K562 (cell line): ENCODE data around the gene HMCN2. TPM values are rescaled to one million over a fixed set of nuclear protein-coding genes. Genes with fewer than 3 reads are reported as not detected.

Experiments used
- BRD4 ChIP-seq: fragments of 200-600 bp; sonication (generic); IDR thresholded peaks from 2 replicates; pipeline ENCODE4 v1.6.1; 2017; ENCODE audit warnings: inconsistent platforms
- EHMT2 ChIP-seq: fragments of 450-650 bp; IDR thresholded peaks from 2 replicates; pipeline ENCODE4 v1.6.1; 2018; ENCODE audit warnings: antibody characterized with exemption
- ETS2 ChIP-seq: IDR thresholded peaks from 2 replicates; pipeline ENCODE4 v1.6.1; 2016; ENCODE audit warnings: borderline replicate concordance, missing genetic modification characterization, mild to moderate bottlenecking, moderate library complexity, missing compliant biosample characterization; ENCODE audit not compliant: poor library complexity, severe bottlenecking
- ILK ChIP-seq: fragments of 450-650 bp; IDR thresholded peaks from 2 replicates; pipeline ENCODE4 v1.6.1; 2016; ENCODE audit warnings: missing genetic modification characterization, low read depth, mild to moderate bottlenecking, missing compliant biosample characterization, moderate library complexity, borderline replicate concordance
- KAT8 ChIP-seq: fragments of 450-650 bp; IDR thresholded peaks from 2 replicates; pipeline ENCODE4 v1.6.1; 2016; ENCODE audit warnings: low read depth, mild to moderate bottlenecking
- KDM1A ChIP-seq, 2 experiments: fragments of 450-650 bp; IDR thresholded peaks; 2 replicates each; pipeline ENCODE4 v1.6.1; 2016; ENCODE audit warnings: mild to moderate bottlenecking in 2 of 2
- LARP7 ChIP-seq: fragments of 450-650 bp; IDR thresholded peaks from 2 replicates; pipeline ENCODE4 v1.6.1; 2016
- NEUROD1 ChIP-seq: fragments of 150-350 bp; IDR thresholded peaks from 2 replicates; pipeline ENCODE4 v1.6.1; 2014; ENCODE audit warnings: borderline replicate concordance, low read length, low read depth; ENCODE audit not compliant: partially characterized antibody
- SP2 ChIP-seq: IDR thresholded peaks from 2 replicates; pipeline ENCODE4 v1.6.1; 2011; ENCODE audit warnings: mild to moderate bottlenecking, low read depth, low read length, moderate library complexity; ENCODE audit not compliant: poor library complexity, severe bottlenecking; ENCODE audit errors: extremely low read depth
- SREBF2 ChIP-seq: sonication (generic); formaldehyde crosslinking; IDR thresholded peaks from 2 replicates; pipeline ENCODE4 v1.4.0; 2020; ENCODE audit warnings: mild to moderate bottlenecking, missing genetic modification reagents
- SRF ChIP-seq, 2 experiments: fragments of 250-450, 450-650 bp in 1 of 2; sonication (Bioruptor Pico) in 1 of 2; sonication (generic) in 1 of 2; formaldehyde crosslinking; IDR thresholded peaks; 2 replicates each; pipeline versions ENCODE4 v1.5.0 to v1.5.1; 2020 to 2022; ENCODE audit warnings: mild to moderate bottlenecking in 1 of 2, missing genetic modification reagents in 1 of 2
- SRSF1 ChIP-seq: fragments of 200-400 bp; formaldehyde crosslinking; IDR thresholded peaks from 2 replicates; pipeline ENCODE4 v1.6.1; 2017; ENCODE audit warnings: mild to moderate bottlenecking, low read depth, low read length, moderate library complexity
- TAL1 ChIP-seq: fragments of 450-650 bp; IDR thresholded peaks from 2 replicates; pipeline ENCODE4 v1.6.1; 2016; ENCODE audit warnings: mild to moderate bottlenecking
- TBL1XR1 ChIP-seq, 2 experiments: IDR thresholded peaks; 2 replicates each; pipeline ENCODE4 v1.6.1; 2012; ENCODE audit warnings: improper control_type of control experiment in 2 of 2, low read length in 2 of 2, mild to moderate bottlenecking in 1 of 2
- TCF7L2 ChIP-seq: fragments of 150-350 bp; IDR thresholded peaks from 2 replicates; pipeline ENCODE4 v1.6.1; 2016; ENCODE audit warnings: low read depth, mild to moderate bottlenecking, low read length, moderate library complexity
- U2AF2 ChIP-seq: fragments of 200-400 bp; formaldehyde crosslinking; optimal IDR thresholded peaks from 2 replicates; pipeline ENCODE3; 2017; ENCODE audit warnings: low read depth, mild to moderate bottlenecking, low read length
- ZNF143 ChIP-seq: sonication (generic); formaldehyde crosslinking; IDR thresholded peaks from 2 replicates; pipeline ENCODE4 v1.9.0; 2022; ENCODE audit warnings: mild to moderate bottlenecking, missing genetic modification reagents
- ZNF24 ChIP-seq: fragments of 450-650 bp; IDR thresholded peaks from 2 replicates; pipeline ENCODE4 v1.6.1; 2016
- ZNF408 ChIP-seq: fragments of 250-450 bp; sonication (Bioruptor Pico); IDR thresholded peaks from 2 replicates; pipeline ENCODE4 v1.4.0; 2020; ENCODE audit warnings: low read depth, mild to moderate bottlenecking, moderate library complexity
- ZNF696 ChIP-seq: fragments of 250-450 bp; sonication (Bioruptor Pico); conservative IDR thresholded peaks from 2 replicates; pipeline ENCODE4 v1.4.0; 2020; ENCODE audit warnings: mild to moderate bottlenecking, moderate library complexity
- polyA plus RNA-seq, 8 experiments: library from polyadenylated mRNA; depleted of rRNA in 4 of 8; stranded (reverse) in 5 of 8; unstranded in 3 of 8; fragments of >200 nt; fragmentation: Nextera tagmentation in 2 of 8; fragmentation: Illumina TruSeq in 1 of 8; extraction: Ambion mirVana in 2 of 8; extraction: Trizol in 1 of 8; gene quantifications; 2 replicates each; pipeline versions ENCODE4 v1.2.1 to v1.2.3, GENCODE V29; 2011 to 2014; ENCODE audit warnings: inconsistent platforms in 1 of 8, missing spikeins in 1 of 8
- total RNA-seq, 7 experiments: library from RNA; depleted of rRNA in 6 of 7; stranded (reverse); fragments of >200 nt in 6 of 7; fragmentation: Illumina TruSeq in 2 of 7; extraction: Trizol in 2 of 7; gene quantifications; 2 replicates each; pipeline versions ENCODE4 v1.2.1 to v1.2.3, GENCODE V29; 2011 to 2021; ENCODE audit warnings: low replicate concordance in 1 of 7
- TF ChIP-seq, protein P1 (sequence below): fragments of 250-450 bp; sonication (Bioruptor Pico); IDR thresholded peaks from 2 replicates; pipeline ENCODE4 v1.5.0; 2020; ENCODE audit warnings: mild to moderate bottlenecking
- TF ChIP-seq, protein P2 (sequence below): fragments of 450-650 bp; IDR thresholded peaks from 2 replicates; pipeline ENCODE4 v1.6.1; 2016; ENCODE audit warnings: mild to moderate bottlenecking
- TF ChIP-seq, protein P3 (sequence below): fragments of 450-650 bp; IDR thresholded peaks from 2 replicates; pipeline ENCODE4 v1.6.1; 2018; ENCODE audit warnings: mild to moderate bottlenecking, low read depth; ENCODE audit not compliant: partially characterized antibody
- TF ChIP-seq, protein P4 (sequence below): fragments of 450-650 bp; IDR thresholded peaks from 2 replicates; pipeline ENCODE4 v1.6.1; 2014; ENCODE audit warnings: low read depth, mild to moderate bottlenecking, moderate library complexity, borderline replicate concordance

The HMCN2 gene
- total and polyA plus RNA-seq, 9 of the 15 experiments (the other 6 are each of a cell fraction or from before 2014, with no cell fraction given) = 0.01 TPM; not detected in 8

DNA sequence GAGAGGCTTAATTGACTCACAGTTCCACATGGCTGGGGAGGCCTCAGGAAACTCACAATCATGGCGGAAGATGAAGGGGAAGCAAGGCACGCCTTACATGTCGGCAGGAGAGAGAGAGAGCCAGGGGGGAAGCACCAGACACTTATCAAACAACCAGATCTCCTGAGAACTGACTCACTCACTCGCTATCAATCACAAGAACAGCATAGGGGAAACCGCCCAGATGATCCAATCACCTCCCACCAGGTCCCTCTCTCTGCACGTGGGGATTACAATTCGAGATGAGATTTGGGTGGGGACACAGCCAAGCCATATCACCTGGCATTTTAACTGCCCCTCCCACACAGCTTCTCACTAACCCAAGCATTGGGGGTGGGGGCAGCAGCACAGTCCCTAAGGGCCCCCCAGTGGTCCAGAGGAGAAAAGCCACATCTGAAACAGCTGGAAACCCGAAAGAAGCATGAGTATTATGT is 103.1 kb downstream of the HMCN2 start (continued):
- TF ChIP-seq, protein P1, sequence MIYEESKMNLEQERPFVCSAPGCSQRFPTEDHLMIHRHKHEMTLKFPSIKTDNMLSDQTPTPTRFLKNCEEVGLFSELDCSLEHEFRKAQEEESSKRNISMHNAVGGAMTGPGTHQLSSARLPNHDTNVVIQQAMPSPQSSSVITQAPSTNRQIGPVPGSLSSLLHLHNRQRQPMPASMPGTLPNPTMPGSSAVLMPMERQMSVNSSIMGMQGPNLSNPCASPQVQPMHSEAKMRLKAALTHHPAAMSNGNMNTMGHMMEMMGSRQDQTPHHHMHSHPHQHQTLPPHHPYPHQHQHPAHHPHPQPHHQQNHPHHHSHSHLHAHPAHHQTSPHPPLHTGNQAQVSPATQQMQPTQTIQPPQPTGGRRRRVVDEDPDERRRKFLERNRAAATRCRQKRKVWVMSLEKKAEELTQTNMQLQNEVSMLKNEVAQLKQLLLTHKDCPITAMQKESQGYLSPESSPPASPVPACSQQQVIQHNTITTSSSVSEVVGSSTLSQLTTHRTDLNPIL (CRISPR knock-in tag) = no peak
- TF ChIP-seq, protein P2, sequence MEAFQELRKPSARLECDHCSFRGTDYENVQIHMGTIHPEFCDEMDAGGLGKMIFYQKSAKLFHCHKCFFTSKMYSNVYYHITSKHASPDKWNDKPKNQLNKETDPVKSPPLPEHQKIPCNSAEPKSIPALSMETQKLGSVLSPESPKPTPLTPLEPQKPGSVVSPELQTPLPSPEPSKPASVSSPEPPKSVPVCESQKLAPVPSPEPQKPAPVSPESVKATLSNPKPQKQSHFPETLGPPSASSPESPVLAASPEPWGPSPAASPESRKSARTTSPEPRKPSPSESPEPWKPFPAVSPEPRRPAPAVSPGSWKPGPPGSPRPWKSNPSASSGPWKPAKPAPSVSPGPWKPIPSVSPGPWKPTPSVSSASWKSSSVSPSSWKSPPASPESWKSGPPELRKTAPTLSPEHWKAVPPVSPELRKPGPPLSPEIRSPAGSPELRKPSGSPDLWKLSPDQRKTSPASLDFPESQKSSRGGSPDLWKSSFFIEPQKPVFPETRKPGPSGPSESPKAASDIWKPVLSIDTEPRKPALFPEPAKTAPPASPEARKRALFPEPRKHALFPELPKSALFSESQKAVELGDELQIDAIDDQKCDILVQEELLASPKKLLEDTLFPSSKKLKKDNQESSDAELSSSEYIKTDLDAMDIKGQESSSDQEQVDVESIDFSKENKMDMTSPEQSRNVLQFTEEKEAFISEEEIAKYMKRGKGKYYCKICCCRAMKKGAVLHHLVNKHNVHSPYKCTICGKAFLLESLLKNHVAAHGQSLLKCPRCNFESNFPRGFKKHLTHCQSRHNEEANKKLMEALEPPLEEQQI = no peak
- TF ChIP-seq ILK (tag) (no peak), KDM1A (IDR thresholded peaks at IDR 0.05) (peak in 1 of 2 experiments; percentile 15; a peak in 1 of 4 replicates), EHMT2 (no peak), SRSF1 (no peak), ZNF143 (CRISPR knock-in tag) (no peak), U2AF2 (no peak), LARP7 (no peak), SREBF2 (CRISPR knock-in tag) (no peak), ETS2 (tag) (no peak), SP2 (no peak), ZNF408 (no peak), SRF (CRISPR knock-in tag; IDR thresholded peaks at IDR 0.05) (peak in 1 of 2 experiments; percentile 70; a peak in 1 of 4 replicates), TCF7L2 (no peak), BRD4 (no peak), TAL1 (peak; percentile 51), ZNF696 (CRISPR knock-in tag) (no peak), TBL1XR1 (IDR thresholded peaks at IDR 0.05; ENCODE audit: low read length in 2 of 2) (no peak; a peak in 1 of 4 replicates), KAT8 (no peak), ZNF24 (no peak), NEUROD1 (no peak)
- TF ChIP-seq, protein P3, sequence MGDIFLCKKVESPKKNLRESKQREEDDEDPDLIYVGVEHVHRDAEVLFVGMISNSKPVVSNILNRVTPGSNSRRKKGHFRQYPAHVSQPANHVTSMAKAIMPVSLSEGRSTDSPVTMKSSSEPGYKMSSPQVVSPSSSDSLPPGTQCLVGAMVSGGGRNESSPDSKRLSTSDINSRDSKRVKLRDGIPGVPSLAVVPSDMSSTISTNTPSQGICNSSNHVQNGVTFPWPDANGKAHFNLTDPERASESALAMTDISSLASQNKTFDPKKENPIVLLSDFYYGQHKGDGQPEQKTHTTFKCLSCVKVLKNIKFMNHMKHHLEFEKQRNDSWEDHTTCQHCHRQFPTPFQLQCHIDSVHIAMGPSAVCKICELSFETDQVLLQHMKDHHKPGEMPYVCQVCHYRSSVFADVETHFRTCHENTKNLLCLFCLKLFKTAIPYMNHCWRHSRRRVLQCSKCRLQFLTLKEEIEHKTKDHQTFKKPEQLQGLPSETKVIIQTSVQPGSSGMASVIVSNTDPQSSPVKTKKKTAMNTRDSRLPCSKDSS = no peak
- TF ChIP-seq, protein P4, sequence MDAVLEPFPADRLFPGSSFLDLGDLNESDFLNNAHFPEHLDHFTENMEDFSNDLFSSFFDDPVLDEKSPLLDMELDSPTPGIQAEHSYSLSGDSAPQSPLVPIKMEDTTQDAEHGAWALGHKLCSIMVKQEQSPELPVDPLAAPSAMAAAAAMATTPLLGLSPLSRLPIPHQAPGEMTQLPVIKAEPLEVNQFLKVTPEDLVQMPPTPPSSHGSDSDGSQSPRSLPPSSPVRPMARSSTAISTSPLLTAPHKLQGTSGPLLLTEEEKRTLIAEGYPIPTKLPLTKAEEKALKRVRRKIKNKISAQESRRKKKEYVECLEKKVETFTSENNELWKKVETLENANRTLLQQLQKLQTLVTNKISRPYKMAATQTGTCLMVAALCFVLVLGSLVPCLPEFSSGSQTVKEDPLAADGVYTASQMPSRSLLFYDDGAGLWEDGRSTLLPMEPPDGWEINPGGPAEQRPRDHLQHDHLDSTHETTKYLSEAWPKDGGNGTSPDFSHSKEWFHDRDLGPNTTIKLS = no peak
